C4-2B (cell line): Measurements from ENCODE around the gene LONRF3.

ENCODE experiments used
- H3K27ac ChIP-seq: fragments of 450-650 bp; 2 replicates; pipeline ENCODE4 v1.5.1; 2017
- ZFX ChIP-seq: fragments of 450-650 bp; IDR thresholded peaks from 2 replicates; pipeline ENCODE4 v1.6.1; 2017
- TF ChIP-seq, protein P1 (sequence below): fragments of 450-650 bp; conservative IDR thresholded peaks from 2 replicates; pipeline ENCODE4 v1.5.1; 2017; ENCODE audit warnings: mild to moderate bottlenecking

Gene LONRF3

DNA sequence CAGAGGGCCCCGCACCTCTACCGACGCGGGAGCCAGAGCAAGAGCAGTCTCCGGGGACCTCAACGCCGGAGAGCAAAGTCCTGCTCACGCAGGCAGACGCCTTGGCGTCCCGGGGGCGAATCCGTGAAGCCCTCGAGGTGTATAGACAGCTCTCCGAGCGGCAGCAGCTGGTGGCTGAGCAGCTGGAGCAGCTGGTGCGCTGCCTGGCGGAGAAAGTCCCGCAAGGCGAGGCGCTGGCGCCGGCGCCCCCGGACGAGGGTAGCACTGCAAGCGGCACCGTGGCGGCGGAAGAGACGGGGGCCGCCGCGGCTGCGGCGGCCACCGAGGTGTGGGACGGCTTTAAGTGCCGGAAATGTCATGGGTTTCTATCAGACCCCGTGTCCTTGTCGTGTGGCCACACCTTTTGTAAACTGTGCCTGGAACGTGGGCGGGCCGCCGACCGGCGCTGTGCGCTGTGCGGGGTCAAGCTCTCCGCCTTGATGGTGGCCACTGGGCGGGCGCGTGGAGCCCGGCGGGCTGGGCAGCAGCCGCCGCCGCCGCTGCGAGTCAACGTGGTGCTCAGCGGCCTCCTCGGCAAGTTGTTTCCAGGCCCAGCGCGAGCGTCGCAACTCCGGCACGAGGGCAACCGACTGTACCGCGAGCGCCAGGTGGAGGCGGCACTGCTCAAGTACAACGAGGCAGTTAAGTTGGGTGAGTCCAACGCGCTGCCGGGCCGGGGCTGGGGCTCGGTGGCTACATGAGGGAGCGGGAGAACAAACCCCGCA, 672 bp downstream of the LONRF3 start:
- TF ChIP-seq, protein P1, sequence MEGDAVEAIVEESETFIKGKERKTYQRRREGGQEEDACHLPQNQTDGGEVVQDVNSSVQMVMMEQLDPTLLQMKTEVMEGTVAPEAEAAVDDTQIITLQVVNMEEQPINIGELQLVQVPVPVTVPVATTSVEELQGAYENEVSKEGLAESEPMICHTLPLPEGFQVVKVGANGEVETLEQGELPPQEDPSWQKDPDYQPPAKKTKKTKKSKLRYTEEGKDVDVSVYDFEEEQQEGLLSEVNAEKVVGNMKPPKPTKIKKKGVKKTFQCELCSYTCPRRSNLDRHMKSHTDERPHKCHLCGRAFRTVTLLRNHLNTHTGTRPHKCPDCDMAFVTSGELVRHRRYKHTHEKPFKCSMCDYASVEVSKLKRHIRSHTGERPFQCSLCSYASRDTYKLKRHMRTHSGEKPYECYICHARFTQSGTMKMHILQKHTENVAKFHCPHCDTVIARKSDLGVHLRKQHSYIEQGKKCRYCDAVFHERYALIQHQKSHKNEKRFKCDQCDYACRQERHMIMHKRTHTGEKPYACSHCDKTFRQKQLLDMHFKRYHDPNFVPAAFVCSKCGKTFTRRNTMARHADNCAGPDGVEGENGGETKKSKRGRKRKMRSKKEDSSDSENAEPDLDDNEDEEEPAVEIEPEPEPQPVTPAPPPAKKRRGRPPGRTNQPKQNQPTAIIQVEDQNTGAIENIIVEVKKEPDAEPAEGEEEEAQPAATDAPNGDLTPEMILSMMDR = peak; percentile 17; the same call in 1 of the 2 replicates
- TF ChIP-seq ZFX = 0 out of 2 replicates have a peak, but pooled peaks have one; percentile 14
- peak overlapping the region; percentile 69 for H3K27ac ChIP-seq

- H3K27ac ChIP-seq = peak overlapping the region; percentile 69
- TF ChIP-seq, protein P1 = no peak
- no peak for TF ChIP-seq ZFX
Measured at GRCh38 chrX:118975831-118976598, 1.6 kb downstream of the LONRF3 start.

- TF ChIP-seq ZFX = no peak
- TF ChIP-seq, protein P1 = no peak
- peak overlapping the region; percentile 69 for H3K27ac ChIP-seq
Measured at GRCh38 chrX:118976599-118977340, 2.4 kb downstream of the LONRF3 start.

DNA sequence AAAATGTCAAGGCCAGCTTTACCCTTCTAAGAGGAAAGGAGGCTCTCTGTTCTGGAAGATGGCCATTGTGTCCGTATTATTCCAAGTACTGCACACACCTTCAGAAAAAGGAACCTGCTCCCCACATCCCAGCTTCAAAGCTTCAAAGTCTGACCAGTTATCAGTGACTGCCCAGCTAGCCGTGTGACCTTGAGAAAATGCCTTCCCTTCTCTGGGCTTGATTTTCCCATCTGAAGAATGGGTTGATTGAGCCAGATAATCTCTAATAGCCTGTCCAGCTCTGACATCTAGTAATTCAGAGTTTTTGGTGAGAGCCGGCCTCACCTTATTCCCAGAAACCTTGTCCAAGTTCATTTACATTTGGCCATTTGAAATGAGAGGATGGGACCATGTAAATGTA, 3.0 kb downstream of the LONRF3 start:
- no peak overlapping the region for H3K27ac ChIP-seq

DNA sequence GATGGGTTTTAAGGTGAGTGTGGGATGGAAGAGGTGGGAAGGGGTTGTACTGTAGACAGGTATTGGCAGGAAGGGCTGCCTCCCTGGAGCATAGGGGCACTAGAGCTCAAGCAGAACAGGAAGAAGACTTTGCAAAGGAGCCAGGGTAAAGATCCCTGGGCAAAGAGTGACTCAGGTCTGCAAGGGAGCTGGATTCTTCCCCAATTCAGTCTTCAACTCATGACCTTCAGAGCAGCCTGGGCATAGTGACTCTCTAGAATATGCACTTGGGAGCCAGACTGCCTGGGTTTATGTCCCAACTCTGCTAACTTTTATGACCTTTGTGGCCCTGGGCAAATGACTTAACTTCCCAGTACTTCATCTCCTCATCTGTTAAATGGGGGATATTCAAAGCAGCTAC, 4.0 kb downstream of the LONRF3 start:
- TF ChIP-seq ZFX = no peak
- TF ChIP-seq, protein P1 = no peak
- H3K27ac ChIP-seq = no peak overlapping the region

More for the DNA sequence above, 3.0 kb downstream of the LONRF3 start:
- no peak for TF ChIP-seq ZFX
- TF ChIP-seq, protein P1 = no peak

DNA sequence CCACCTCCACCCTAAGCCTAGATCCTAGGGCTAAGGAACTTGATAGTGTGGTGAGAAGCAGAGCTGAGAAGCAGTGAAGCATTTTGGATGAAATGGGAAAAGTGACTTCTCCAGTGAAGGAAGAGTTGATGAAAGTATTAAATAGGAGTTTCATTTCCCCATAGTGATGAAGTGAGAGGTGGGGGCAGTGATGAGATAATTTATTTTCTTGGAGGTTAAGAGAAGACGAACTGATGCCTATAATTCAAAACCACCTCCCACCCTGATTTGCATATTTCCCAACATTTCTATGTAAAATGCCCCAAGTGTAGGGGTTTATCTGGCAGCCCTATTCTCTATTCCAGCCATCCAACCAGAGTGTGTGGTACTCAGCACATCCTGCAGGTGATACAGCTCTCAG, 6.3 kb downstream of the LONRF3 start:
- TF ChIP-seq, protein P1 = no peak
- no peak for TF ChIP-seq ZFX
- H3K27ac ChIP-seq = no peak overlapping the region
